H1 (cell line): Measurements from ENCODE around the gene UBQLN1. TPM values are rescaled to one million over a fixed set of nuclear protein-coding genes. Genes with fewer than 3 reads are reported as not detected.

Source experiments
- CBX5 ChIP-seq: fragments of 300-800, 300-1000 bp; sonication (generic); IDR thresholded peaks from 2 replicates; pipeline ENCODE4 v1.7.1; 2016; ENCODE audit warnings: antibody characterized with exemption, low read length, low read depth
- CBX8 ChIP-seq: fragments of 300-800, 300-1000 bp; sonication (generic); IDR thresholded peaks from 2 replicates; pipeline ENCODE4 v1.7.1; 2016; ENCODE audit warnings: low read depth, low read length, borderline replicate concordance
- CHD7 ChIP-seq: fragments of 300-600 bp; sonication (generic); IDR thresholded peaks from 2 replicates; pipeline ENCODE4 v1.7.1; 2012; ENCODE audit warnings: low read length, moderate library complexity, mild to moderate bottlenecking, inconsistent platforms; ENCODE audit not compliant: insufficient replicate concordance
- NRF1 ChIP-seq: IDR thresholded peaks from 2 replicates; pipeline ENCODE4 v1.6.1; 2011; ENCODE audit warnings: mild to moderate bottlenecking, low read depth, low read length, improper control_type of control experiment
- SP4 ChIP-seq: IDR thresholded peaks from 2 replicates; pipeline ENCODE4 v1.6.1; 2012; ENCODE audit warnings: low read length, inconsistent platforms
- TCF12 ChIP-seq: IDR thresholded peaks from 2 replicates; pipeline ENCODE4 v1.6.1; 2011; ENCODE audit warnings: low read depth, mild to moderate bottlenecking, low read length
- polyA plus RNA-seq, 7 experiments: library from polyadenylated mRNA; depleted of rRNA in 3 of 7; stranded (reverse) in 5 of 7; unstranded in 2 of 7; fragments of >200 nt in 5 of 7; fragments of 200-250 nt in 2 of 7; gene quantifications; 1 replicate in 5 of 7; 2 replicates in 1 of 7; 4 replicates in 1 of 7; pipeline versions ENCODE4 v1.2.1 to v1.2.3, GENCODE V29; 2011 to 2013; ENCODE audit warnings: missing spikeins in 2 of 7, mixed read lengths in 2 of 7
- total RNA-seq: library from RNA; stranded (reverse); fragmentation: NEBNext Ultra II Directional; extraction: Animal tissue kit (Norgen Biotek cat#: 25700); gene quantifications from 2 replicates; pipeline ENCODE4 v1.2.1, GENCODE V29; 2021

Gene UBQLN1
- total and polyA plus RNA-seq, 2 of the 8 experiments (the other 6 are each of a cell fraction or from before 2014, with no cell fraction given): 62.4 to 105 TPM

- TF ChIP-seq CHD7 (no peak), SP4 (no peak), CBX8 (no peak), NRF1 (no peak), CBX5 (no peak), TCF12 (no peak)
- TF ChIP-seq, all 59 proteins: peak for 0
Observed at GRCh38 chr9:83744206-83744605, 36.4 kb upstream of the UBQLN1 start (continued).
